Adipose tissue (tissue), 3 donors: ENCODE measurements around the gene TTC7B. TPM values are rescaled to one million over a fixed set of nuclear protein-coding genes. Genes with fewer than 3 reads are reported as not detected.

Experiments used
- H3K27ac ChIP-seq: one replicate; pipeline ENCODE4 v1.5.1; 2013; ENCODE audit warnings: low read depth, low read length
- WGBS, 3 donors: extraction: QIAGEN DNeasy Blood & Tissue Kit; methylation state at CpG; one replicate each; pipeline ENCODE4 v1.1.7; 2013; 5-methylcytosine and 5-hydroxymethylcytosine counted together
- polyA plus RNA-seq, 3 donors: library from polyadenylated mRNA; stranded (reverse); fragments of 200-250 nt; gene quantifications; one replicate each; pipeline ENCODE4 v1.2.3, GENCODE V29; 2013
- donor health status: healthy with polysubstance abuse.
- donor health status: Bipolar disorder and iron deficiency.
- donor health status: healthy.

Gene TTC7B
- polyA plus RNA-seq, 3 donors = 14.1 to 35.1 (median 19.7) TPM

GRCh38 chr14:90572441-90573150 is 243.6 kb downstream of the TTC7B start:
- H3K27ac ChIP-seq = no peak overlapping the region
- WGBS, 3 donors = 93 to 95% (median 95%) methylated on average over 11 of the region's 11 CpGs

- H3K27ac ChIP-seq = no peak overlapping the region
- WGBS, 3 donors = 89 to 96% (median 93%) methylated on average over 13 of the region's 13 CpGs
Observed at GRCh38 chr14:90571149-90571947, 244.9 kb downstream of the TTC7B start.

DNA sequence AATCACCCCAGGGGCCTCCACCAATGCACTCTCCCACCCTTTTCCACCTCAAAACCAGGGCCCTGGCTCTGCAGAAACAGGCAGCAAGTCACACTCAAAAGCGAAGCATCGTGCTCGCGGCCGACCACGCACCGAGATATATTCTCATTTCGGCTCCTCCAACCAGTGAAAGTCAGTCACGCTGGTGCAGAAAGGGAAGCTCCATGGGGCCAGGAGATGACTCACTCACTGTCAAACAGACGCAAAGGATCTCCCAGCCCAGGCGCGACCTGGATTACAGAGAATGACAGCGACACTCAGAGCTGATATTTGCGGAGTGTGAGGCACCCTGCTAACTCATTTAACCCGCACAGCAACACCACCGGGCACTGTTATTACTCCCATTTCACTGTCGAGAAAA is 245.8 kb downstream of the TTC7B start:
- H3K27ac ChIP-seq = no peak overlapping the region
- WGBS, 3 donors = 93 to 96% (median 95%) methylated on average over 17 of the region's 17 CpGs

- 91 to 95% (median 93%) methylated on average over 9 of the region's 9 CpGs for WGBS, 3 donors
- no peak overlapping the region for H3K27ac ChIP-seq
Observed at GRCh38 chr14:90569606-90570387, 246.4 kb downstream of the TTC7B start.

- WGBS, 3 donors = 84 to 88% (median 86%) methylated on average over 5 of the region's 5 CpGs
- H3K27ac ChIP-seq = no peak overlapping the region
Observed at GRCh38 chr14:90569201-90569600, 247.0 kb downstream of the TTC7B start.

- WGBS, 3 donors = 67 to 89% (median 78%) methylated on average over 3 of the region's 3 CpGs
- H3K27ac ChIP-seq = no peak overlapping the region
Observed at GRCh38 chr14:90568405-90568804, 247.8 kb downstream of the TTC7B start.

GRCh38 chr14:90567991-90568390 is 248.2 kb downstream of the TTC7B start:
- H3K27ac ChIP-seq = no peak overlapping the region
- 87 to 93% (median 91%) methylated on average over 7 of the region's 7 CpGs for WGBS, 3 donors

DNA sequence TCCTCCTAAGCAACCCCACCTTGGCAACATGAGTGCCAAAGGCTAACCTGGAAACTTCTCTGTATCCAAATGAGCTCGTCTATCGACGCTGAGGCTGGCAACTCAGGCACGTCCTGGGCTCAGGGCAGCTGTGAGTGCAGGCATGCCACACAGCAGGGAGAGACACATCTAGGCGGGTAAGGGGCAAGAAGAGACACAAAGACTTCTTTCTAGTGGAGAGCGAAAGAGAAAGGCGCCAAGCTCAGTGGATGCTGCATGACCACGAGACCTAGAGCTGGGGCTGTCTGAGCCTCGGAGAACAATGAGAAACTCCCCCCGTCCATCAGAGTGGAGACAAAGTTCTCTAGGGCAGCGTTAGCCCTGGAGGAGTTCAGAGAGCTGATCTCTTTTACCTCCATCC is 249.0 kb downstream of the TTC7B start:
- no peak overlapping the region for H3K27ac ChIP-seq
- WGBS, 3 donors = 93 to 98% (median 95%) methylated on average over 11 of the region's 11 CpGs

- whole genome bisulfite sequencing, 3 donors = 93 to 99% (median 95%) methylated on average over 4 of the region's 4 CpGs
- H3K27ac ChIP-seq = no peak overlapping the region
Observed at GRCh38 chr14:90566481-90566880, 249.7 kb downstream of the TTC7B start.

DNA sequence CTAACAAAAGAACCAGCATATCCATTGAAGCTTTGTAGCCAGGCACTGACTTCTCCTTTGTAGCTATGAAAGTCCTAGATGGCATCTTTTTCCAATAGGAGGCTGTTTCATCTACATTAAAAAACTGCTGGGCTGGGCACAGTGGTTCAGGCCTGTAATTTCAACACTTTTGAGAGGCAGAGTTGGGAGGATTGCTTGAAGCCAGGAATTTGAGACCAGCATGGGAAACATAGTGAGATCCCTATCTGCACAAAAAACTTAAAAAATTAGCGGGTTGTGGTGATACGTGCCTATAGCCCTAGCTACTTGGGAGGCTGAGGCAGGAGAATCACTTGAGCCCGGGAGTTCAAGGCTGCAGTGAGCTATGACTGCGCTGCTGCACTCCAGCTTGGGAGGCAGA is 251.7 kb downstream of the TTC7B start:
- 97 to 99% (median 99%) methylated on average over 4 of the region's 4 CpGs for WGBS, 3 donors
- H3K27ac ChIP-seq = no peak overlapping the region

- 67 to 80% (median 70%) methylated on average over 6 of the region's 6 CpGs for WGBS, 3 donors
- H3K27ac ChIP-seq = no peak overlapping the region
Observed at GRCh38 chr14:90562652-90563051, 253.6 kb downstream of the TTC7B start.

- WGBS, 3 donors = 89 to 91% (median 90%) methylated on average over 7 of the region's 7 CpGs
- H3K27ac ChIP-seq = no peak overlapping the region
Observed at GRCh38 chr14:90561920-90562319, 254.3 kb downstream of the TTC7B start.

- WGBS, 3 donors = 91 to 95% (median 92%) methylated on average over 10 of the region's 10 CpGs
- no peak overlapping the region for H3K27ac ChIP-seq
Observed at GRCh38 chr14:90560991-90561390, 255.2 kb downstream of the TTC7B start.

GRCh38 chr14:90560558-90560957 is 255.7 kb downstream of the TTC7B start:
- WGBS, 3 donors = 82 to 86% (median 84%) methylated on average over 4 of the region's 4 CpGs
- no peak overlapping the region for H3K27ac ChIP-seq

DNA sequence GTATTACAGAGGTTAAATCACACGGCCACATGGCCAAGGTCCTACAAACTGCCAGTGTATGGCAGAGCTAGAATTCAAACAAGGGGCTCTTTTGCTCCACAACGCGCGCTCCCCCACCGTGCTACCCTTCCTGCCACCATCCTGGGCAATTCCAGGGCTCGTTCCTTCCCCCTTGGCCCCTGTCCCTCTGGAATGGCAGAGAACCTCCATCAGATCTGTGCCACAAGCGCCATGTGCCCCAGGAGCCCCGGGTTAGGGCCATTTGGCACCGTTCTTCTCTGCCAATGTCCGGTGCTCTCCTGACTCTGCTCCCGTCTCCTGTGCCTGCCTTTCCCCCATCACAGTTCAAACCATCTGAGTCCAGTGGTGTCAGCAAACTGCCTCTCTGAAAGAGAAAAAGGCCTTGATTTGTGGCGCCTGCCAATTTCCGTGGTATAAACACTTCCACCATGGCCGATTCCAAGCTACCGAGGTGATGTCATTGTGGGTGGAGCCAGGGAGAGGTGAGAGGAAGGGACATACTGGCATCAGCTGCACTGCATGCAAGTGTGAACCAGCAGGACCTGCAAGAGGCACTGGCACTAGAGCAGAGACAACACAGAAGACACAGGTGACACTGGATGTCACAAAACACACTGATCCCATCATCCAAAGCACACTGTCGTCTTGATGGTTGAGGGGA is 256.3 kb downstream of the TTC7B start:
- 89 to 92% (median 90%) methylated on average over 16 of the region's 16 CpGs for WGBS, 3 donors
- H3K27ac ChIP-seq = no peak overlapping the region

- H3K27ac ChIP-seq = no peak overlapping the region
- 84 to 94% (median 93%) methylated on average over 12 of the region's 12 CpGs for WGBS, 3 donors
Observed at GRCh38 chr14:90558983-90559590, 257.1 kb downstream of the TTC7B start.

GRCh38 chr14:90558041-90558982 is 257.9 kb downstream of the TTC7B start:
- WGBS, 3 donors = 79 to 87% (median 82%) methylated on average over 30 of the region's 30 CpGs
- no peak overlapping the region for H3K27ac ChIP-seq
